ENCODE data around the gene NCOA7. TPM values are rescaled to one million over a fixed set of nuclear protein-coding genes. Genes with fewer than 3 reads are reported as not detected.
A peak's percentile ranks its signal among the peaks of the same experiment; 100 is the strongest.

Gene NCOA7
- total RNA-seq, 2 donors from 2014 or later: 26.5 to 30.0 TPM

GRCh38 chr6:125959041-125959440, 168.3 kb downstream of the NCOA7 start:
- no peak for ATAC-seq
- Histone ChIP-seq H3K36me3 (replicated peaks in 1 of 2; ENCODE audit: insufficient read depth in 1 of 2, low read depth in 2 of 2) (no peaks in the 10 kb centered on the region), H3K27me3 (no peaks in the 10 kb centered on the region), H3K4me1 (peaks cover 42% of the 10 kb centered on the region), H3K9me3 (no peaks in the 10 kb centered on the region), H3K27ac (peak overlapping the region in 3 of 4 donors; percentile 59 to 96 (median 63)), H3K4me3 (no peak overlapping the region)
- DNase-seq: no peak
- WGBS, 2 donors: 79 to 87% methylated on average over 4 of the region's 4 CpGs
- intact Hi-C loops (cut with DNase I): loop anchor here (10.0 kb wide), 1 partner anchor 54 kb away; no protein-coding TSS in a partner anchor
- TF ChIP-seq CTCF (IDR thresholded peaks at IDR 0.05): no peak
- no peak for TF ChIP-seq POLR2A (IDR thresholded peaks at IDR 0.05)

- H3K27ac ChIP-seq: no peak overlapping the region
- no peaks in the 10 kb centered on the region for H3K27me3 ChIP-seq
- H3K36me3 ChIP-seq (replicated peaks in 1 of 2; ENCODE audit: insufficient read depth in 1 of 2, low read depth in 2 of 2): no peaks in the 10 kb centered on the region
- TF ChIP-seq CTCF (IDR thresholded peaks at IDR 0.05): no peak
- no peak for TF ChIP-seq POLR2A (IDR thresholded peaks at IDR 0.05)
- DNase-seq: no peak
- no peaks in the 10 kb centered on the region for H3K9me3 ChIP-seq
- WGBS, 2 donors: 73 to 77% methylated on average over 3 of the region's 3 CpGs
- H3K4me1 ChIP-seq: peaks cover 39% of the 10 kb centered on the region
- no peak for ATAC-seq
- H3K4me3 ChIP-seq: no peak overlapping the region
- intact Hi-C loops (cut with DNase I): loop anchor here (10.0 kb wide), 1 partner anchor 166 kb away; the partner anchor contains the start of gene NCOA7
Measured at GRCh38 chr6:125961117-125961516, 170.4 kb downstream of the NCOA7 start.

GRCh38 chr6:125962900-125963497, 172.2 kb downstream of the NCOA7 start:
- TF ChIP-seq CTCF (IDR thresholded peaks at IDR 0.05) (no peak), POLR2A (IDR thresholded peaks at IDR 0.05) (no peak)
- no peak overlapping the region for H3K27ac ChIP-seq

GRCh38 chr6:125963817-125964216, 173.1 kb downstream of the NCOA7 start:
- intact Hi-C loops (cut with DNase I): loop anchor here (10.0 kb wide), 1 partner anchor 169 kb away; the partner anchor contains the start of gene NCOA7
- H3K27ac ChIP-seq: no peak overlapping the region
- no peak for ATAC-seq

More at GRCh38 chr6:125962900-125963497, 172.2 kb downstream of the NCOA7 start:
- no peak for ATAC-seq
- no peaks in the 10 kb centered on the region for H3K27me3 ChIP-seq
- intact Hi-C loops (cut with DNase I): loop anchor here (10.0 kb wide), 1 partner anchor 168 kb away; the partner anchor contains the start of gene NCOA7
- 70 to 72% methylated on average over 8 of the region's 8 CpGs for WGBS, 2 donors
- no peaks in the 10 kb centered on the region for H3K9me3 ChIP-seq
- no peak for DNase-seq
- H3K36me3 ChIP-seq (replicated peaks in 1 of 2; ENCODE audit: insufficient read depth in 1 of 2, low read depth in 2 of 2): no peaks in the 10 kb centered on the region
- H3K4me1 ChIP-seq: peaks cover 32% of the 10 kb centered on the region
- H3K4me3 ChIP-seq: no peak overlapping the region

More at GRCh38 chr6:125963817-125964216, 173.1 kb downstream of the NCOA7 start:
- no peak overlapping the region for H3K4me3 ChIP-seq
- no peak for DNase-seq
- no peak for TF ChIP-seq CTCF (IDR thresholded peaks at IDR 0.05)
- no peak for TF ChIP-seq POLR2A (IDR thresholded peaks at IDR 0.05)
- H3K4me1 ChIP-seq: peaks cover 24% of the 10 kb centered on the region
- no peaks in the 10 kb centered on the region for H3K27me3 ChIP-seq
- H3K9me3 ChIP-seq: no peaks in the 10 kb centered on the region
- 60 to 68% methylated on average over 2 of the region's 2 CpGs for WGBS, 2 donors
- H3K36me3 ChIP-seq (replicated peaks in 1 of 2; ENCODE audit: insufficient read depth in 1 of 2, low read depth in 2 of 2): no peaks in the 10 kb centered on the region
